Myometrial cell (primary cell): ENCODE data around the gene CLCN3. TPM values are rescaled to one million over a fixed set of nuclear protein-coding genes. Genes with fewer than 3 reads are reported as not detected.

Experiments
- total RNA-seq: library from RNA; depleted of rRNA; stranded (reverse); fragments of >200 nt; gene quantifications from 2 replicates; pipeline ENCODE4 v1.2.3, GENCODE V29; 2015

CLCN3 gene
- 30.0 and 50.0 TPM in 2 replicates for total RNA-seq

DNA sequence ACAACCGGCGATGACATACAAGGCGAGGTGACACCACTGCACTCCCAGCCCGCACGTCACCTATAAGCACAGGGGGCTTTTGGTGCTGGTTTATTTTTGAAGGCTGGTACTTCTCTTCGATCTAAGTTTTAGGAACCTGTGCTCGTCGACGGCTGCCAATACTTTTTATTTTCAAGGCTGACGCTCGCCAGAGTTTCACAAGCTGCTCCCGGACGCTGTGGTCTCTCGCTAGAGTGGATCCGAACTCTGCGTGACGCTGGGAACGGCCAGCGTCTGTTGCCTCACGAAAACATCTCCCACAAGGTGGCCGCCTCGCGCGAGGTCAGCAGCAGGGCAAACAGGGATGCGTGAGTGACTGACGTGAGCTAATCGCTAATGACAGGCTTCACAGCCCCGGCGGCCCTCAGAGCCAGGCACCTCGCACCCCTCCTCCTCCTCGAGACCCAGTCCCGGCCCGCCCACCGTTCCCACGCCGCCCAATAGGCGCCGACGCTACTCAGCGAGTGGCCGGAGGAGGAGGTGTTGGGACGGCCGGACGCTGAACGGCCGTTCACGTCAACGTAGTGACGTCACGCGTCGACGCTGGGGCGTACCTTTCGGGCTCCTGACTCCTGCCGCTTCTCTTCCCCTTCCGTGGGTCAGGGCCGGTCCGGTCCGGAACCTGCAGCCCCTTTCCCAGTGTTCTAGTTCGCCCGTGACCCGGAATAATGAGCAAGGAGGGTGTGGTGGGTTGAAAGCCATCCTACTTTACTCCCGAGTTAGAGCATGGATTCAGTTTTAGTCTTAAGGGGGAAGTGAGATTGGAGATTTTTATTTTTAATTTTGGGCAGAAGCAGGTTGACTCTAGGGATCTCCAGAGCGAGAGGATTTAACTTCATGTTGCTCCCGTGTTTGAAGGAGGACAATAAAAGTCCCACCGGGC lies at the start of gene CLCN3:
CLCN3 (plus strand) TSS at position 621 of the 922 bp plus-strand sequence. CDS start 15,351 bp downstream, outside the sequence.

DNA sequence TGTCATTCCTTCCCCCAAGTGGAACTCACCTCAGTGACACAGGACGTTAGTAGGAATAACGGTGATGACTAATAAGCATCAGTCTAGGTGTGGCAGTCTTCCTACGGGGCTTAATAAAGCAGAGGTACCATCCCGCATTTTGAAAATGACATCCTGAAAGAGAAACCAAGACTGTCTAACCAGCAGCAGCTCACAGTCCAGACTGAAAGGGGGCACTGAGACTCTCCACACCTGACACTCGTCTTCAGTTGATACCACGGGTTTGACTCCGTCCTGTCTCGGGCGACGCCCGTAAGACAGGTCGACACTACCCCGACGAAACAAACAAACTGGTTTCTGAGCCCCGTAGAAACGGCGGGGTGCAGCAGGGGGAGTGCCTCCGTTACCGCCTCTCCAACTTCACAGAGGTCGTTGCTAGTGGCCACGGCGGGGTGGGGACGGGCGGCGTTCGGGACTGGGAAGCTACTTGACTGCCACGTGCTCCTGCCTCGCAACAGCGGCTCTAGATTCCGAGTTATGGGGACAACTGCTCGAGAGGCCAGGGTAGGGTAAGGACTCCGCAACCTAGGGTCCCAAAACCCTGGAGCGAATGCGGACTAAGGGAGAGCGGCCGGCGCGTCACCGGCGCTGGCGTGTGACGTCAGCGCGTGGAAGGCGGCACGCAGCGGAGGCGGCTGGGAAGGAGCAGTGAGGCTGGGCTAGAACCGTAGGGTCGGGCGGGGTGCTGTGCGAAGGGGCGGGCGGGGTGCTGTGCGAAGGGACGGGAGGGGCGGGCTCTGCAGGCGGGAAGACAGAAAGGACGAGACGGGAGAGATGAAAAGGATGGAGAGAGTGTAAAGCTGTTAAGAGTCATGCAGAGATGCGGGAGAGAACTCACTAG lies 8.1 kb upstream of the CLCN3 start, which contains the start of gene NEK1:
NEK1 (minus strand) TSS at position 593 of the 880 bp plus-strand sequence. CDS start 9,953 bp downstream, outside the sequence.

DNA sequence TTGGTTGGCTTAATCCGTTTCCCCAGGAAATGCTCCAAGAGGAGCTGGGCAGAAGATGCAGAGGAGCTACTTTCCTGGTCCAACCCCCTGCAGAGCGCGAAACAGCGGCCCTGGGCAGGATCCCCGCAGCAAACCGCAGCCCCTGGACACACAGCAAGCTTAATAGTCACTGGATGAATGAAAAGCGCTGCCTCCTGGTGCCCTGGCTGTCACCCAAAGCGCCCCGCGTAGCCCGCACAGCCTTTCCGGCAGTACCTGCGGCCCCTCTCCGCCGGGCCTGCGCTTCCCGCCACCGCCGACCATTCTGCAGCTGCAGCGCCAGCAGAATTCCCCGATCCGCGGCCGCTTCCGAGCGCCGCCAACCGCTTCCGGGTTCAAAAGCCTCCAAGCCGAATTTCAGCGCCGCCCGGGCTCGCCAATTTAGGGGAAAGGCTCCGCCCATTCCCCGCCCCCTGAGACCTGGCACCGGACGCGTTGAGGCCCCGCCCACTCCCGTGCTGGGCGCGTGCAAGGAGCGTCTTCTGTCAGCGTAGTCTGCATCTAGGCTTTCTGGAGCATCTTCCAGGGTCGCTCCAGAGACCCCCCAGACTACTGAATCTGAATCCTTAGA lies 137.3 kb downstream of the CLCN3 start, which contains the start of gene HPF1:
HPF1 (minus strand) TSS at position 370 of the 610 bp plus-strand sequence; CDS start at position 303, 67 bp downstream.

Other genes with a start within 250 kb of the CLCN3 start
- 8.1 and 10.1 TPM in 2 replicates for gene NEK1, start 8.0 kb upstream of the CLCN3 start, total RNA-seq
- 40.1 and 64.9 TPM in 2 replicates for gene HPF1, start 137.4 kb downstream of the CLCN3 start, total RNA-seq